Choroid plexus epithelial cell (primary cell): ENCODE measurements around the gene CDH4.

ENCODE experiments used
- DNase-seq: peaks from one replicate; pipeline ENCODE4 v3.0.0-alpha.2; 2010; ENCODE audit warnings: low read depth
- H3K4me3 ChIP-seq: 2 replicates; pipeline ENCODE4 v1.5.1; 2011; ENCODE audit warnings: low read depth, mild to moderate bottlenecking, control low read depth, low read length, moderate library complexity
- TF ChIP-seq, protein P1 (sequence below): conservative IDR thresholded peaks from 2 replicates; pipeline ENCODE4 v1.5.1; 2011; ENCODE audit warnings: low read depth, mild to moderate bottlenecking, control low read depth, inconsistent platforms, low read length, moderate library complexity

Gene CDH4

DNA sequence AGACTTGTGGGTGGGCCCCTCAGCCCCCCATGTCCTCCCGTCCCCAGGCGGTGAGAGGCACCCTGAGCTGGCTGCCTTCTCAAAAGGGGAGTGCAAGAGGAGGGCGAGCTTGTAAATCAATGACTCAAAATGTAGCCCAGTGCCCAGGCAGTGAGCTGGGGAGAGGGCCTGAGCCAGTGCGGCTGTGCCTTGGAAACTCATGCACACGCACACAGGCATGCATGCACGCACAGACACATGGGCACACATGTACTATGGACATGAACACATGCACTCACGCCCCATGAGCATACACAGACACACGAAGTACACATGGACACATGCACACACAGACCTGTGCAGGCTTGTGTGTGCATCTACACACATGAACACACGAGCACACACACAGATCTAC is 680.1 kb downstream of the CDH4 start:
- TF ChIP-seq, protein P1, sequence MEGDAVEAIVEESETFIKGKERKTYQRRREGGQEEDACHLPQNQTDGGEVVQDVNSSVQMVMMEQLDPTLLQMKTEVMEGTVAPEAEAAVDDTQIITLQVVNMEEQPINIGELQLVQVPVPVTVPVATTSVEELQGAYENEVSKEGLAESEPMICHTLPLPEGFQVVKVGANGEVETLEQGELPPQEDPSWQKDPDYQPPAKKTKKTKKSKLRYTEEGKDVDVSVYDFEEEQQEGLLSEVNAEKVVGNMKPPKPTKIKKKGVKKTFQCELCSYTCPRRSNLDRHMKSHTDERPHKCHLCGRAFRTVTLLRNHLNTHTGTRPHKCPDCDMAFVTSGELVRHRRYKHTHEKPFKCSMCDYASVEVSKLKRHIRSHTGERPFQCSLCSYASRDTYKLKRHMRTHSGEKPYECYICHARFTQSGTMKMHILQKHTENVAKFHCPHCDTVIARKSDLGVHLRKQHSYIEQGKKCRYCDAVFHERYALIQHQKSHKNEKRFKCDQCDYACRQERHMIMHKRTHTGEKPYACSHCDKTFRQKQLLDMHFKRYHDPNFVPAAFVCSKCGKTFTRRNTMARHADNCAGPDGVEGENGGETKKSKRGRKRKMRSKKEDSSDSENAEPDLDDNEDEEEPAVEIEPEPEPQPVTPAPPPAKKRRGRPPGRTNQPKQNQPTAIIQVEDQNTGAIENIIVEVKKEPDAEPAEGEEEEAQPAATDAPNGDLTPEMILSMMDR = no peak
- no peak overlapping the region for H3K4me3 ChIP-seq
- no peak for DNase-seq

DNA sequence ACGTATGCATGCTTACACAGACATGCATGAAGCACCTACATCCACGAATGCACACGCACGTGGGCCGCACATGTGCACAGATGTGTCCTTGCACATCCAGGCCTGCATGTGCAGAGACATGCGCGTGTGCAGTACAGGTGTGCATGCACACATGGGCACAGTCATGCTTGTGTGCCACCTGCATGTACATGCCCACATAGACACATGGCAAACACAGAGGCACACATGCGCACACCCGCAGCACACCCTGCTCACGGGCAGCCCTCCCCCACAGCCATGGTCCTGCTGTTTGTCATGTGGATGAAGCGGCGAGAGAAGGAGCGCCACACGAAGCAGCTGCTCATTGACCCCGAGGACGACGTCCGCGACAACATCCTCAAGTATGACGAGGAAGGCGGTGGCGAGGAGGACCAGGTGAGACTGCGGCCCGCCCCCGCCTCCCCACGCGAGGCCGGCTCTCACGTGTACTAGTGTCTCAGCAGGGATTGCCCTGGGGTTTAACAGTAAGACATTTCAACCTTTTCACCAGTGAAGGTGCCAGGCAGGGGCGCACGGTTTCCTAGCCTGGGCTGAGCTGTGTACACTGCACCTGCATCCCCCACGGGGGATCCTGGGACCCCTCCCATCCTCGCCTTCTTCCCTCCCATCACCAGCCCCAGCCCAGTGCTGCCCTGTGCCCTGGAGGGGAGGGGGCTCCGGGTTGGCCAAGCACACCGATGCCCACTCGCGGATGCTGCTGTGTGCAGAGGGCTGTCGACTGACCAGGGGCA is 680.8 kb downstream of the CDH4 start:
- no peak overlapping the region for H3K4me3 ChIP-seq
- no peak for DNase-seq
- TF ChIP-seq, protein P1 = no peak

DNA sequence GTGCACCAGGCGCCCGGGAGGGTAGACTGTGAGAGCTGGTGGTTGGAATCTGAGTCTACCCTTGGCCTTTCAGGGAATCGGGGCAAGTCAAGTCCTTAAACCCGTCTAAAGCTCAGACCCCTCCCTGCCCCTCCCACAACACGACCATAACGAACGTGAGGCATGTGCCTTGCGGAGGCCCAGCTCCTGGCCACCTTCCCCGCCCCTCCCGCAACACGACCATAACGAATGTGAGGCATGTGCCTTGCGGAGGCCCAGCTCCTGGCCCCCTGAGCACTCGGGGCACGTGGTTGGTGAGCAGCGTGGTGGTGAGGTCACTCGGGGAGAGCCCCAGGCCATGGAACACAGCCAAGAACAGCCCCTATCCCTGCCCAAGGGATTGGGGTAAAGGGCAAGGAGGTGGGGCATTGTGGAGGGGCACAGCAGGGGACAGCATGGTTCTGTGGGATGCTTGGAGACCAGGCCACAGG is 681.5 kb downstream of the CDH4 start:
- TF ChIP-seq, protein P1 = no peak
- no peak overlapping the region for H3K4me3 ChIP-seq
- DNase-seq = no peak

DNA sequence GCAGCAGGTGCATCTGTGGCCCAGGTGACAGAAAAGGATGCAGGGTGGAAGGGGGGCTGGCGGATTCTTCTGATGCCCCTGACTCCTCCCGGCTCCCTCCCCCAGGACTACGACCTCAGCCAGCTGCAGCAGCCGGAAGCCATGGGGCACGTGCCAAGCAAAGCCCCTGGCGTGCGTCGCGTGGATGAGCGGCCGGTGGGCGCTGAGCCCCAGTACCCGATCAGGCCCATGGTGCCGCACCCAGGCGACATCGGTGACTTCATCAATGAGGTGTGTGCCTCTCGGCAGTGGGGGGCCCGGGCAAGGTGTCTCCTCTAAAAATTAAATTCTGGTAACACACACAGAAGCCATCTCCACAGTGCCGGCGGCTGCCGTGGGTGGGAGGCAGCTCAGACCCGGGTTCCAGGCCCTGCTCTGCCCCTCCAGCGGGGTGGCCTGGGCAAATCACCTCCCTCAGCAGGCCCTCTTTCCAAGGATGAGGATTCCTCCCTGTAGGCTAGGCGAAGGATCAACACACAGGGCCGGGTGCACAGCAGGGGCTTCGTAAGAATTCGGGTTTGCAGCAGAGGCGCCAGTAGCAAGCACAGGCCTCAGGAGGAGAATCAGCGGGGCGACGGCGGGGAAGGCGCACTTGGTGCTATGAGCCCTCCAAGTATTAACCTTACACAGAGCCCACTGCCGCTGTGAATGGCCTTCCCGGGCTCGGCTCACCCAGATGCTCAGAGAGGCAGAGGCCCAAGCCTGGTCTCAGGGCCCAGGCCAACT is 682.1 kb downstream of the CDH4 start:
- no peak for DNase-seq
- H3K4me3 ChIP-seq = no peak overlapping the region
- TF ChIP-seq, protein P1 = no peak

DNA sequence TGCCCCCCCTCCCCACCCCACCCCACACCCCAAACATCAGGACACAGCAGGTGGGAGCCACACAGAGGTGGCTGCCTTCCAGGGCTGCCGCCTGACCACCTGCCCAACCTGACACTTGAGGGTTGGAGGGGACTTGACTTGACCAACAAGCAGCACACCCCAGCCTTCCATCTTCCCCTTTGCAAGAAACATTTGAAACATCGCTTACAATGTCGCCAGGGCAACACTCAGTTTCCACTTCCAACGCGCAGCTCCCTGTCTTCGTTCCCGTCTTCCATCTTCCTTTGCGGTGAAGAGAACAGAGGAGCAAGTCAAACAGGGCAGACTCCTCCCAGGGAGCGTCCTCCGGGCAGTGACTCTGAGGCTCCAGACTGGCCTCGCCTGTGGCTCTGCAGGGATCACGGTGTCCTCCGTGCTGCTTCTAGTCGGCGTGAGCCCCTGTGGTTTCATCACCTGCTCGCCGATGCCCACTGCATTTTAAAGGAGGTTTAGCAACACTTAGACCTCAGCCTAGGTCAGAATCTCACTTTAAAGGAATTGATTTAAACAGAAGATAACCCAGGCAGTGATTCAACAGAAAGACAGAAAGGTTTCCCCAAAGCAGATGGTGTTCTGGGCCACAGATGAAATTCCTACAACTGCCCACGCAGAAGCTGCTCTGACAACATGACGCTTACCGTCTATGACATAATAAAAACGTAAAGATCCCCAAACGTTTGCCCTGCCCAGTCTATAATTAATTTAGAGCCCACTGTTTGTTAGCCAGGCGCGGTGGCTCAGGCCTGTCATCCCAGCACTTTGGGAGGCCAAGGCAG is 682.9 kb downstream of the CDH4 start:
- TF ChIP-seq, protein P1 = no peak
- H3K4me3 ChIP-seq = no peak overlapping the region
- DNase-seq = peak; percentile 10

DNA sequence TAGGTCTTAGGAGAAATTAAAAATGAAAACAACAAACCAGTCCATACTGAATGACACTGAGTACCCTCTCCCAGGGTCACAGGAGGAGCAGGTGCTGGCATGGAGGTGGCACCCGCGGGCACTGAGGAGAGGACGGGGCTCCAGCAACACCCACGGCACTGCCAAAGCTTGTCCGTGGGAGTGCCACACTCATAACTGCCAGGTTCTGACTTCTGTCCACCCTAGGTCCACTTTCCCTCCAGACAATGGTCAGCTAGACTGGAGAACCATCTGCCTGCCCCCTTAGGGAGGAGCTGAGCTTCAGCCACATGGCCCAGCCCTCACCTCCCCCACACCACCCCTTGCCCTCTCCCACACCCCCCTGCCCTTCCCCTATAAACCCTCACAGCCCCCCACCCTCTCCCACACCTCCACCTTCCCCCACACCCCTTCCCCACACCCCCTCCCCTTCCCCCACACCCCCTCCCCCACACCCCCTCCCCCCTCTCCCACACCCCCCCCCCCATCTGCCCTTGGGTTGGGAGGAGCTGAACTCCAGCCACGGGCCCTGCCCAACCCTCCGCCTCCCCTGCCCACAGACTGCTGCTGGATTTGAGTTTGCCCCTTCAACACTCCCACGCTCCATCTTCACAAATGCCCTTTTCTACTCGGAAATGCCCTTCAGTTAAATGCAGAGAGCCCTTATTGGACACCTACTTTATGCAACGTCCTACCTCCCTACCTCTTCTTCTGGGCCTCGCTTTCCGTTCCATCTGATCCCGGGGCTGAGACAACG is 684.1 kb downstream of the CDH4 start:
- TF ChIP-seq, protein P1 = no peak
- H3K4me3 ChIP-seq = no peak overlapping the region
- no peak for DNase-seq
